ENCODE data around the gene FLT3.

Gene FLT3

DNA sequence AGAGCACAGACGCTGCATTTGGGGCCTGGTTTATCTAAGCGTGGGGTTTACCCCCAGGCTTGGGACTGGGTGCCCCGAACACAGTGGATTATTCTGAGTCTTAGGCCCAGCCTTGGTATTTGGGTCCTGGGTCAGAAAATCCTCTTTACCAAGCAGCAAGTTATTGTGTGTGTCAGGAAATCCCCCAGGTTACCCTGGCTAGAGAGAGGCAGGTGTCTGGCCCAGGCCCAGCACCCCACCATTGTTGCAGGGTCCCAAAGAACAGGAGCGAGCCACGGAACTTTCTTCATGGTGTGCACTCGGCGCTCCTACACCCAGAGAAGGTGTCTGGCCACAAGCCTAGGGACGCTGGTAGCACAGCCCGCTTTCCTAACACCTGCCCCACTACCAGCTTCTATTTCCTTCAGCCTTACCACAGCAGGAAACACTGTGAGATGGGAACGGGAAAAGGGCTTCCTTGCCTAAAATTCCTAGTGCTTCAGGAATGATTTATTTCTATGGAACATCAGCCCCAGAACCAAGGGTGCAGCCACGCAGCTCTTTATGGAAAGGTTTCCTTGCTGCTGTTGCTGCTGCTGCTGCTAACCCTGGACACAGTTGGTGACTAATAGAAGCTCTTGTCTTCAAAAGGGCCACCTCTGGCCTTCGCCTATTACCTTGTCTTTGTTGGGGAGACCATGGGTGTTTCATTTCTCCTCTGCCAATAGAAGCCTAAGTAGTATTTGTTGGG lies 123.8 kb downstream of the FLT3 start:
- H3K4me3 ChIP-seq (ENCODE audit: low read depth in 1 of 2, low read length in 2 of 2): no peak overlapping the region
- peaks cover 49 to 71% of the 10 kb centered on the region in 2 donors for H3K27me3 ChIP-seq (ENCODE audit: control insufficient read depth in 1 of 2, insufficient read depth in 2 of 2, low read length in 2 of 2)
- H3K9me3 ChIP-seq (ENCODE audit: low read length): no peaks in the 10 kb centered on the region
- H3K36me3 ChIP-seq (ENCODE audit: insufficient read depth, low read length): no peaks in the 10 kb centered on the region
- no peak overlapping the region for H3K9ac ChIP-seq (ENCODE audit: low read length)
- no peak overlapping the region for H3K27ac ChIP-seq (ENCODE audit: low read depth, low read length)
- peaks cover 6% of the 10 kb centered on the region for H3K4me1 ChIP-seq (ENCODE audit: insufficient read depth, low read length)

DNA sequence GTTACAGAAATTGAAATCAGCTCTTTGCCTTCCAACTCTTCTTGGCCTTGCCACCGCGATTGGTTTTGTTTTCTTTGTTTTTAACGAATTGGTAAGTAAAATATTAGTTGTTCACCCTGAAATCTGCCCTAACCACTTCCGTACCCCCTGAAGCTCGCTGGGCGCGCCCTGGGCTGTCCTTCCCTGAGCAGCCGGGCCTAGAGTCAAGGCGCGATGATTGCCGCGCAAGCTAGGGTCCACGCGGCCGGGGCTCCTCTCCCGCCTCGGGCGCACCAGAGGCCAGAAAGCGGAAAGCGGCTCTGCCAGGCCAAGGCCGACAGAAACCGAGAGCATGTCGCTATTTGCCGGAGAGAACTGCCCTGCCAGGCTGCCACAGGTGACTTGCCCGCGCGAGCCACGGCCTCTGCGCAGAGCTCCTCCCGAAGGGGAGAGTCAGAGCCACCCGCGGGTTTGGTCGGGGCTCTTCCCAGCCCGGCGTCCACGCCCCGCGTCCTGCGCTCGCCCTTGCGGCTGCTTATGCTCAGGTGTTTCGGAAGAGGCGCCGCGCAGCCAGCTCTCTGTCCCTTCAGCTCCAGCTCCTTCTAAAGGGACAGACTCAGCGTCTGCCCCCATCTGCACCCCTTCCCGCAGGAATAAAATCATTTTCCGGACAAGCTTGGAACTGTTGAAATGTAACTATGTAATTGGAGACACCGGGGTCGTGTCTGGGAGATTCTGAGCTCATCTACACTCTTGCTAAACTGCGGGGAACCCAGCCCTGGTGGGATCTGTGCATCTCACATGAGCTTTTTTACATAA lies 124.6 kb downstream of the FLT3 start:
- H3K4me3 ChIP-seq (ENCODE audit: low read depth in 1 of 2, low read length in 2 of 2): no peak overlapping the region
- no peak overlapping the region for H3K9ac ChIP-seq (ENCODE audit: low read length)
- H3K9me3 ChIP-seq (ENCODE audit: low read length): no peaks in the 10 kb centered on the region
- H3K36me3 ChIP-seq (ENCODE audit: insufficient read depth, low read length): no peaks in the 10 kb centered on the region
- peaks cover 44 to 72% of the 10 kb centered on the region in 2 donors for H3K27me3 ChIP-seq (ENCODE audit: control insufficient read depth in 1 of 2, insufficient read depth in 2 of 2, low read length in 2 of 2)
- peaks cover 6% of the 10 kb centered on the region for H3K4me1 ChIP-seq (ENCODE audit: insufficient read depth, low read length)
- H3K27ac ChIP-seq (ENCODE audit: low read depth, low read length): no peak overlapping the region

- Histone ChIP-seq H3K9me3 (ENCODE audit: low read length) (no peaks in the 10 kb centered on the region), H3K27ac (ENCODE audit: low read depth, low read length) (no peak overlapping the region), H3K4me1 (ENCODE audit: insufficient read depth, low read length) (peaks cover 3% of the 10 kb centered on the region), H3K4me3 (ENCODE audit: low read depth in 1 of 2, low read length in 2 of 2) (no peak overlapping the region), H3K36me3 (ENCODE audit: insufficient read depth, low read length) (no peaks in the 10 kb centered on the region), H3K9ac (ENCODE audit: low read length) (no peak overlapping the region), H3K27me3 (ENCODE audit: control insufficient read depth in 1 of 2, insufficient read depth in 2 of 2, low read length in 2 of 2) (peaks cover 29 to 72% of the 10 kb centered on the region in 2 donors)
Measured at GRCh38 chr13:27973961-27974662, 126.3 kb downstream of the FLT3 start.

- H3K27me3 ChIP-seq (ENCODE audit: control insufficient read depth in 1 of 2, insufficient read depth in 2 of 2, low read length in 2 of 2): peaks cover 30 to 73% of the 10 kb centered on the region in 2 donors
- no peak overlapping the region for H3K9ac ChIP-seq (ENCODE audit: low read length)
- H3K36me3 ChIP-seq (ENCODE audit: insufficient read depth, low read length): no peaks in the 10 kb centered on the region
- H3K9me3 ChIP-seq (ENCODE audit: low read length): no peaks in the 10 kb centered on the region
- no peak overlapping the region for H3K27ac ChIP-seq (ENCODE audit: low read depth, low read length)
- H3K4me1 ChIP-seq (ENCODE audit: insufficient read depth, low read length): no peaks in the 10 kb centered on the region
- no peak overlapping the region for H3K4me3 ChIP-seq (ENCODE audit: low read depth in 1 of 2, low read length in 2 of 2)
Measured at GRCh38 chr13:27973291-27973690, 127.1 kb downstream of the FLT3 start.

DNA sequence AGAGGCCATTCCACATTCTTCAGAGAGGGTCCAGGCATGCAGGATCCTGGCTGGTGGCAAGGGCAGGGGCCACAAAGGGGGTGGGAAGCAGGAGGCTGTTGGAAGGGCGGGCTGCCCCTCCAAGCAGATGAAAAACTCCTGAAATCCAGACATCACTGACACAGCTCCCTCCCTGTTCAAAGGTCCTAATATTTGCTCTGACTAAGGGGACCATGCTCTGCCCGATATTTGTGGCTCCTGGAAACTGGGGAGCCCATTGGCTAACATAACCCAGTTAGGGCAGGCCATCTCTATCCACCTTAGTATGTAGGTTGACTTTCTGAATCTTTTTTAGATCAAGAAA lies 127.9 kb downstream of the FLT3 start:
- peaks cover 38 to 73% of the 10 kb centered on the region in 2 donors for H3K27me3 ChIP-seq (ENCODE audit: control insufficient read depth in 1 of 2, insufficient read depth in 2 of 2, low read length in 2 of 2)
- H3K9ac ChIP-seq (ENCODE audit: low read length): no peak overlapping the region
- no peaks in the 10 kb centered on the region for H3K4me1 ChIP-seq (ENCODE audit: insufficient read depth, low read length)
- H3K9me3 ChIP-seq (ENCODE audit: low read length): no peaks in the 10 kb centered on the region
- no peak overlapping the region for H3K27ac ChIP-seq (ENCODE audit: low read depth, low read length)
- H3K4me3 ChIP-seq (ENCODE audit: low read depth in 1 of 2, low read length in 2 of 2): no peak overlapping the region
- H3K36me3 ChIP-seq (ENCODE audit: insufficient read depth, low read length): no peaks in the 10 kb centered on the region

GRCh38 chr13:27971776-27972477 lies 128.4 kb downstream of the FLT3 start:
- no peak overlapping the region for H3K9ac ChIP-seq (ENCODE audit: low read length)
- no peaks in the 10 kb centered on the region for H3K4me1 ChIP-seq (ENCODE audit: insufficient read depth, low read length)
- no peak overlapping the region for H3K27ac ChIP-seq (ENCODE audit: low read depth, low read length)
- no peaks in the 10 kb centered on the region for H3K9me3 ChIP-seq (ENCODE audit: low read length)
- peaks cover 43 to 74% of the 10 kb centered on the region in 2 donors for H3K27me3 ChIP-seq (ENCODE audit: control insufficient read depth in 1 of 2, insufficient read depth in 2 of 2, low read length in 2 of 2)
- no peak overlapping the region for H3K4me3 ChIP-seq (ENCODE audit: low read depth in 1 of 2, low read length in 2 of 2)
- H3K36me3 ChIP-seq (ENCODE audit: insufficient read depth, low read length): no peaks in the 10 kb centered on the region

DNA sequence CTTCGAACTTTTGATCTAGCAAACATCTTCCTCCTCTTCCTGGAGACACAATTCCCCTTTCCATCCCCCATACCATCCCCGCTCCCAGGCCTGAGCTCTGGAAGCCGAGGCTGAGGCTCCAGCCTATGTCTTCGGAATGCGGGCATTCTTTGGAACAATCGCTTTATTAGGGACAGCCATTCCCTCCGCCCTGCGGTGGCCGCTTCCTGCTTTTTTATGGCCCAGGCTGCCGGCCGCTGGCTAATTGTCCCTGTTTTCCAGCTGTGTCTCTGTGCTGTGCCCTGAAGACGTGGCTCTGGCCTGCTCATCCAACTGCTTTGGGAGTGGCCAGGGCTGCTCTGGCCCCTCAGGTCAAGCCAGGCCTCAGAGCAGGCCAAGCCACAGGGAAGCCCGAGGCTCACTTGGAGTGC lies 129.1 kb downstream of the FLT3 start:
- Histone ChIP-seq H3K27me3 (ENCODE audit: control insufficient read depth in 1 of 2, insufficient read depth in 2 of 2, low read length in 2 of 2) (peaks cover 39 to 75% of the 10 kb centered on the region in 2 donors), H3K9me3 (ENCODE audit: low read length) (no peaks in the 10 kb centered on the region), H3K9ac (ENCODE audit: low read length) (no peak overlapping the region), H3K36me3 (ENCODE audit: insufficient read depth, low read length) (no peaks in the 10 kb centered on the region), H3K4me1 (ENCODE audit: insufficient read depth, low read length) (no peaks in the 10 kb centered on the region), H3K27ac (ENCODE audit: low read depth, low read length) (no peak overlapping the region), H3K4me3 (ENCODE audit: low read depth in 1 of 2, low read length in 2 of 2) (no peak overlapping the region)

GRCh38 chr13:27970382-27971235 lies 129.8 kb downstream of the FLT3 start:
- Histone ChIP-seq H3K4me1 (ENCODE audit: insufficient read depth, low read length) (no peaks in the 10 kb centered on the region), H3K9ac (ENCODE audit: low read length) (no peak overlapping the region), H3K27ac (ENCODE audit: low read depth, low read length) (no peak overlapping the region), H3K9me3 (ENCODE audit: low read length) (no peaks in the 10 kb centered on the region), H3K27me3 (ENCODE audit: control insufficient read depth in 1 of 2, insufficient read depth in 2 of 2, low read length in 2 of 2) (peaks cover 39 to 75% of the 10 kb centered on the region in 2 donors), H3K36me3 (ENCODE audit: insufficient read depth, low read length) (no peaks in the 10 kb centered on the region), H3K4me3 (ENCODE audit: low read depth in 1 of 2, low read length in 2 of 2) (no peak overlapping the region)

- H3K27me3 ChIP-seq (ENCODE audit: control insufficient read depth in 1 of 2, insufficient read depth in 2 of 2, low read length in 2 of 2): peaks cover 41 to 75% of the 10 kb centered on the region in 2 donors
- no peak overlapping the region for H3K27ac ChIP-seq (ENCODE audit: low read depth, low read length)
- no peaks in the 10 kb centered on the region for H3K4me1 ChIP-seq (ENCODE audit: insufficient read depth, low read length)
- H3K4me3 ChIP-seq (ENCODE audit: low read depth in 1 of 2, low read length in 2 of 2): no peak overlapping the region
- H3K9me3 ChIP-seq (ENCODE audit: low read length): no peaks in the 10 kb centered on the region
- no peak overlapping the region for H3K9ac ChIP-seq (ENCODE audit: low read length)
- H3K36me3 ChIP-seq (ENCODE audit: insufficient read depth, low read length): no peaks in the 10 kb centered on the region
Measured at GRCh38 chr13:27969866-27970229, 130.5 kb downstream of the FLT3 start.

DNA sequence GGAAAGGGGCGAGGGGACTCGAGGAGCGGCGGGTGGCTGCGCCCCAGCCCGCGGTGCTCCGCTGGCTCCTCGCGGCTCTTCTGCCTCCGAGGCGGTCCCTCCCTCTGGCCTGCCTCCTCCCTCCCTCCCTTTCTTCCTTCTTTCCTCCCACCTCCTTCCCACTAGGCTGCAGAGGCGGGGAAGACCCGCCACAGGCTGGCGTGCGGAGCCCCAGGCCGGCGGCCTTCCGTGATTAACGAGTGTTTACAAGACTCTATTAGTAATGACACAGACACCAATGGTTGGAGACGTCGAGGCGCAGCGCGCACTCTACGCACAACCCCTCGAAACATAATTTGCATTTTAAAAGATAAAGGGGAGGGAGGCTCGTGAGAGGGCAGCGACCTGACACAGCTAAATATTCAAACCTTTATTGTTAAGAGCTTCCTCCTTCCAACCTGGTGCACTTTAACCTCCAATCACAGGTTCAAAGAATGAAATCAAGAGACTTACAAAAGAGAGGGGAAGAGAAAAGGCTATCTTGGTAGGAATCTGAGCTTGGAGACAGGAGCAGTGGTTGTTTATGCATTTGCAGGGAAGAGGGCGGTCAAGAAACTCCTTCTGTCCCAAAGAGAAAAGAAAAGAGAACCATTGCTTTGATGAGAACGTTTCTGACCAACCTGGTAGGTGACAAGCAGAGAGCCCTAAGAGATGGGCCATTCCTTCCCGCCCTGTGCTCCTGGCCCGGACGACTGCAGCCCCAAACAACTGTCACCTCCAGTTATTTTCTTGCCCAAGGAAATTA lies 131.1 kb downstream of the FLT3 start, which contains the start of gene CDX2:
CDX2 (minus strand) TSS at position 234 of the 784 bp plus-strand sequence. CDS start 309 bp downstream, outside the sequence.
- H3K27ac ChIP-seq (ENCODE audit: low read depth, low read length): no peak within 1 kb of the TSS
- no peaks in the 10 kb centered on the region for H3K4me1 ChIP-seq (ENCODE audit: insufficient read depth, low read length)
- peaks cover 38 to 78% of the 10 kb centered on the region in 2 donors for H3K27me3 ChIP-seq (ENCODE audit: control insufficient read depth in 1 of 2, insufficient read depth in 2 of 2, low read length in 2 of 2)
- H3K36me3 ChIP-seq (ENCODE audit: insufficient read depth, low read length): no peaks in the 10 kb centered on the region
- H3K9ac ChIP-seq (ENCODE audit: low read length): no peak within 1 kb of the TSS
- H3K4me3 ChIP-seq (ENCODE audit: low read depth in 1 of 2, low read length in 2 of 2): no peak within 1 kb of the TSS
- no peaks in the 10 kb centered on the region for H3K9me3 ChIP-seq (ENCODE audit: low read length)
